Renal cortical epithelial cell (primary cell): ENCODE measurements around the gene C15orf39. TPM values are rescaled to one million over a fixed set of nuclear protein-coding genes. Genes with fewer than 3 reads are reported as not detected.

ENCODE experiments used
- total RNA-seq: library from RNA; depleted of rRNA; stranded (reverse); fragments of >200 nt; gene quantifications from 2 replicates; pipeline ENCODE4 v1.2.3, GENCODE V29; 2014

C15orf39 gene
- total RNA-seq, 1 donor from 2014 or later, result 8.3 TPM

Other genes starting within 250 kb of the C15orf39 start
- 2.1 and 3.3 TPM in 2 replicates for gene RPP25, start 245.1 kb upstream of the C15orf39 start, total RNA-seq
- 0.69 and 10.6 TPM in 2 replicates for gene SCAMP5, start 206.3 kb upstream of the C15orf39 start, total RNA-seq
- gene PPCDC, start 178.3 kb upstream of the C15orf39 start, total RNA-seq, result 8.7 TPM in 2 replicates
- gene GOLGA6C, start 56.5 kb downstream of the C15orf39 start, total RNA-seq, result not detected in 2 replicates
- gene GOLGA6D, start 81.0 kb downstream of the C15orf39 start, total RNA-seq, result not detected in 2 replicates
- gene COMMD4, start 134.2 kb downstream of the C15orf39 start, total RNA-seq, result 42.1 and 58.3 TPM in 2 replicates
- 12.7 and 18.2 TPM in 2 replicates for gene NEIL1, start 145.2 kb downstream of the C15orf39 start, total RNA-seq
- 38.0 and 66.6 TPM in 2 replicates for gene MAN2C1, start 166.7 kb downstream of the C15orf39 start, total RNA-seq
- gene SIN3A, start 249.8 kb downstream of the C15orf39 start, total RNA-seq, result 18.8 and 66.0 TPM in 2 replicates